ENCODE data around the gene DCANP1.
A peak's percentile ranks its signal among the peaks of the same experiment; 100 is the strongest.

The DCANP1 gene

DNA sequence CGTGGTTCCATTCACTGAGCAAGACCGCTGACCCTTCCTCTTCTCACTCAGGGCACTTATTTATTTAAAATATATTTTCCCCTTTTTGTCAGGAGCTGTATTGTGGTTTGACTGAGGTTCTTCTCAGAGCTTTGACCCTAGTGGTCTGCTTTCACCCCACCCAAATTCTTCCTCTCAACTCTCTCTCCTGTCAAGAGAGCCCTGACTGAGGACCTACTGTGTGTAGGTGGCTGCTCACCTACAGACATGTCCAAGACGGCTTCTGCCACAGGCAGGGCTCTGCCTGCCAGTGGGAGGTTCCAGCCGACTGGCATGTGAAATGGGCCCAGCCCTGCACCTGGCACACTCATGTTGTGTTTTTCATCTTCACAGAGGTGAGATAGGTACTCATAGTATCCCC is 5.2 kb downstream of the DCANP1 start:
- H3K9ac ChIP-seq (ENCODE audit: low read length): no peak overlapping the region
- peaks cover 25% of the 10 kb centered on the region for H3K4me1 ChIP-seq (ENCODE audit: low read length)
- H3K27ac ChIP-seq (ENCODE audit: low read length): no peak overlapping the region
- no peaks in the 10 kb centered on the region for H3K79me2 ChIP-seq (ENCODE audit: low read length)
- TF ChIP-seq EZH2phosphoT487 (IDR thresholded peaks at IDR 0.05; ENCODE audit: low read depth) (no peak), CTCF (IDR thresholded peaks at IDR 0.05; ENCODE audit: low read depth, low read length) (no peak)
- H3K4me2 ChIP-seq (ENCODE audit: low read length): no peak overlapping the region
- 0 out of 2 replicates have a peak, but pooled peaks cover under 1% of the 10 kb centered on the region for H3K27me3 ChIP-seq (ENCODE audit: low read depth, low read length)
- H3K9me3 ChIP-seq (ENCODE audit: insufficient read depth, low read length): no peaks in the 10 kb centered on the region
- no peak overlapping the region for H3K4me3 ChIP-seq (ENCODE audit: low read length)
- H4K20me1 ChIP-seq (ENCODE audit: insufficient read depth, low read length): no peaks in the 10 kb centered on the region
- H2AFZ ChIP-seq (ENCODE audit: low read depth, low read length): no peak overlapping the region
- no peaks in the 10 kb centered on the region for H3K36me3 ChIP-seq (replicated peaks; ENCODE audit: low read depth, low read length)

- no peaks in the 10 kb centered on the region for H4K20me1 ChIP-seq (ENCODE audit: insufficient read depth, low read length)
- no peaks in the 10 kb centered on the region for H3K9me3 ChIP-seq (ENCODE audit: insufficient read depth, low read length)
- H3K9ac ChIP-seq (ENCODE audit: low read length): no peak overlapping the region
- peaks cover 6% of the 10 kb centered on the region; the same call in 1 of the 2 replicates for H3K27me3 ChIP-seq (ENCODE audit: low read depth, low read length)
- H3K4me1 ChIP-seq (ENCODE audit: low read length): peaks cover 30% of the 10 kb centered on the region
- H3K27ac ChIP-seq (ENCODE audit: low read length): no peak overlapping the region
- no peaks in the 10 kb centered on the region for H3K36me3 ChIP-seq (replicated peaks; ENCODE audit: low read depth, low read length)
- H2AFZ ChIP-seq (ENCODE audit: low read depth, low read length): no peak overlapping the region
- H3K4me3 ChIP-seq (ENCODE audit: low read length): no peak overlapping the region
- no peak for TF ChIP-seq EZH2phosphoT487 (IDR thresholded peaks at IDR 0.05; ENCODE audit: low read depth)
- no peak for TF ChIP-seq CTCF (IDR thresholded peaks at IDR 0.05; ENCODE audit: low read depth, low read length)
- no peak overlapping the region for H3K4me2 ChIP-seq (ENCODE audit: low read length)
- no peaks in the 10 kb centered on the region for H3K79me2 ChIP-seq (ENCODE audit: low read length)
Measured at GRCh38 chr5:135441350-135441831, 5.8 kb downstream of the DCANP1 start.

DNA sequence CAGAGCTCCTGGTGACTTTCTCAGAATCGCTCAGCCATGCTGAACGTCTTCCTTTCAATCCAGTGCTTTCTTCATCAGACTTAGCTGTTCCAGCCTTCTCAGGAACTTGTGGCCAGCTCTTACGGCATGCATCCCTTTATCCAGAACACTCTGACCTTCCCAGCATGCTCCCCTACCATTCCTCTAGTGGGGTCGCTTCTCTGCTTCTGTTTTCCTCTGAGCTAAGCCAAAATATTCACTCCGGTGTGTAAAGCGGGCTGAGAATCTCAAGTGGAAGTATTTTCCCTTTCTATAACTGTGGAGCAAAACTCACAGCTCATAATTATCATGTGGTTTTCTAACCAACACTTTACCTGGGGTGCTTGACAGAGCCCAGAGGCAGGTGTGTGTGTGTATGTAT is 6.2 kb downstream of the DCANP1 start:
- no peak for TF ChIP-seq CTCF (IDR thresholded peaks at IDR 0.05; ENCODE audit: low read depth, low read length)
- TF ChIP-seq EZH2phosphoT487 (IDR thresholded peaks at IDR 0.05; ENCODE audit: low read depth): no peak
- Histone ChIP-seq H3K4me1 (ENCODE audit: low read length) (peaks cover 30% of the 10 kb centered on the region), H2AFZ (ENCODE audit: low read depth, low read length) (no peak overlapping the region), H3K4me2 (ENCODE audit: low read length) (no peak overlapping the region), H3K27me3 (ENCODE audit: low read depth, low read length) (peaks cover 11% of the 10 kb centered on the region), H3K4me3 (ENCODE audit: low read length) (no peak overlapping the region), H4K20me1 (ENCODE audit: insufficient read depth, low read length) (no peaks in the 10 kb centered on the region), H3K27ac (ENCODE audit: low read length) (no peak overlapping the region), H3K36me3 (replicated peaks; ENCODE audit: low read depth, low read length) (no peaks in the 10 kb centered on the region), H3K9ac (ENCODE audit: low read length) (no peak overlapping the region), H3K9me3 (ENCODE audit: insufficient read depth, low read length) (no peaks in the 10 kb centered on the region), H3K79me2 (ENCODE audit: low read length) (no peaks in the 10 kb centered on the region)

GRCh38 chr5:135439231-135440205 is 7.6 kb downstream of the DCANP1 start:
- TF ChIP-seq CTCF (IDR thresholded peaks at IDR 0.05; ENCODE audit: low read depth, low read length) (no peak), EZH2phosphoT487 (IDR thresholded peaks at IDR 0.05; ENCODE audit: low read depth) (no peak)
- Histone ChIP-seq H4K20me1 (ENCODE audit: insufficient read depth, low read length) (no peaks in the 10 kb centered on the region), H3K4me3 (ENCODE audit: low read length) (no peak overlapping the region), H3K4me2 (ENCODE audit: low read length) (0 out of 2 replicates have a peak overlapping the region, but pooled peaks have one; percentile 9), H3K9ac (ENCODE audit: low read length) (no peak overlapping the region), H3K27me3 (ENCODE audit: low read depth, low read length) (peaks cover 20% of the 10 kb centered on the region), H3K4me1 (ENCODE audit: low read length) (peaks cover 30% of the 10 kb centered on the region), H3K9me3 (ENCODE audit: insufficient read depth, low read length) (no peaks in the 10 kb centered on the region), H2AFZ (ENCODE audit: low read depth, low read length) (no peak overlapping the region), H3K36me3 (replicated peaks; ENCODE audit: low read depth, low read length) (no peaks in the 10 kb centered on the region), H3K27ac (ENCODE audit: low read length) (no peak overlapping the region), H3K79me2 (ENCODE audit: low read length) (no peaks in the 10 kb centered on the region)
